Mesothelial cell of epicardium (in vitro differentiated cells): ENCODE measurements around the gene PTPRZ1. TPM values are rescaled to one million over a fixed set of nuclear protein-coding genes. Genes with fewer than 3 reads are reported as not detected.

Experiments
- DNase-seq, 2 experiments: peaks; one replicate each; pipeline ENCODE4 v3.0.0; 2021; ENCODE audit warnings: low spot score in 2 of 2; ENCODE audit not compliant: unreplicated experiment in 2 of 2
- H3K27ac Mint-ChIP-seq: 2 replicates; pipeline ENCODE4 v1.8.0; 2021; ENCODE audit warnings: mixed read lengths
- H3K27me3 Mint-ChIP-seq: 2 replicates; pipeline ENCODE4 v1.8.0; 2021; ENCODE audit warnings: low read depth, mixed read lengths
- H3K36me3 Mint-ChIP-seq: 2 replicates; pipeline ENCODE4 v1.8.0; 2021; ENCODE audit warnings: mixed read lengths
- H3K4me1 Mint-ChIP-seq: 2 replicates; pipeline ENCODE4 v1.8.0; 2021; ENCODE audit warnings: mixed read lengths
- H3K4me3 Mint-ChIP-seq: 2 replicates; pipeline ENCODE4 v1.8.0; 2021; ENCODE audit warnings: mild to moderate bottlenecking, moderate library complexity, mixed read lengths
- H3K9me3 Mint-ChIP-seq: 2 replicates; pipeline ENCODE4 v1.8.0; 2021; ENCODE audit warnings: mixed read lengths
- CTCF ChIP-seq: fragments of 200-600 bp; sonication (generic); IDR thresholded peaks from one replicate; pipeline ENCODE4 v1.5.0; 2021; ENCODE audit warnings: antibody characterized with exemption; ENCODE audit not compliant: unreplicated experiment
- total RNA-seq: library from RNA; stranded (reverse); gene quantifications from 3 replicates; pipeline ENCODE4 v1.2.1, GENCODE V29; 2021

Gene PTPRZ1
- total RNA-seq, 1 donor from 2014 or later: 3.4 TPM

GRCh38 chr7:121941830-121942229, 68.9 kb downstream of the PTPRZ1 start:
- TF ChIP-seq CTCF: no peak
- Mint-ChIP-seq H3K9me3 (no peaks in the 10 kb centered on the region), H3K36me3 (no peaks in the 10 kb centered on the region), H3K4me1 (peaks cover 7% of the 10 kb centered on the region), H3K27me3 (no peaks in the 10 kb centered on the region), H3K4me3 (no peak overlapping the region), H3K27ac (no peak overlapping the region)
- DNase-seq: no peak

- no peak overlapping the region for H3K27ac Mint-ChIP-seq
- H3K27me3 Mint-ChIP-seq: no peaks in the 10 kb centered on the region
- H3K4me3 Mint-ChIP-seq: no peak overlapping the region
- peaks cover 7% of the 10 kb centered on the region for H3K4me1 Mint-ChIP-seq
- no peak for DNase-seq
- TF ChIP-seq CTCF: no peak
- no peaks in the 10 kb centered on the region for H3K36me3 Mint-ChIP-seq
- no peaks in the 10 kb centered on the region for H3K9me3 Mint-ChIP-seq
These were observed 72.1 kb downstream of the PTPRZ1 start for GRCh38 chr7:121945066-121945465.

- no peak overlapping the region for H3K4me3 Mint-ChIP-seq
- TF ChIP-seq CTCF: no peak
- no peaks in the 10 kb centered on the region for H3K36me3 Mint-ChIP-seq
- no peak overlapping the region for H3K27ac Mint-ChIP-seq
- no peaks in the 10 kb centered on the region for H3K27me3 Mint-ChIP-seq
- peaks cover 7% of the 10 kb centered on the region for H3K4me1 Mint-ChIP-seq
- no peaks in the 10 kb centered on the region for H3K9me3 Mint-ChIP-seq
- no peak for DNase-seq
These were observed 72.7 kb downstream of the PTPRZ1 start for GRCh38 chr7:121945480-121946236.

GRCh38 chr7:121953164-121953563, 80.2 kb downstream of the PTPRZ1 start:
- no peak overlapping the region for H3K4me3 Mint-ChIP-seq
- no peak overlapping the region for H3K27ac Mint-ChIP-seq
- H3K9me3 Mint-ChIP-seq: no peaks in the 10 kb centered on the region
- H3K4me1 Mint-ChIP-seq: no peaks in the 10 kb centered on the region
- no peak for DNase-seq
- H3K36me3 Mint-ChIP-seq: no peaks in the 10 kb centered on the region
- no peaks in the 10 kb centered on the region for H3K27me3 Mint-ChIP-seq
- TF ChIP-seq CTCF: no peak

- Mint-ChIP-seq H3K4me3 (no peak overlapping the region), H3K4me1 (no peaks in the 10 kb centered on the region), H3K36me3 (no peaks in the 10 kb centered on the region), H3K27ac (no peak overlapping the region), H3K9me3 (no peaks in the 10 kb centered on the region), H3K27me3 (no peaks in the 10 kb centered on the region)
- no peak for TF ChIP-seq CTCF
- DNase-seq: no peak
These were observed 80.6 kb downstream of the PTPRZ1 start for GRCh38 chr7:121953601-121954000.

- H3K27me3 Mint-ChIP-seq: no peaks in the 10 kb centered on the region
- no peaks in the 10 kb centered on the region for H3K36me3 Mint-ChIP-seq
- no peaks in the 10 kb centered on the region for H3K9me3 Mint-ChIP-seq
- DNase-seq: no peak
- H3K4me3 Mint-ChIP-seq: no peak overlapping the region
- H3K4me1 Mint-ChIP-seq: no peaks in the 10 kb centered on the region
- no peak overlapping the region for H3K27ac Mint-ChIP-seq
- TF ChIP-seq CTCF: no peak
These were observed 81.8 kb downstream of the PTPRZ1 start for GRCh38 chr7:121954803-121955202.
